ENCODE measurements around the gene TRABD2B.

DNA sequence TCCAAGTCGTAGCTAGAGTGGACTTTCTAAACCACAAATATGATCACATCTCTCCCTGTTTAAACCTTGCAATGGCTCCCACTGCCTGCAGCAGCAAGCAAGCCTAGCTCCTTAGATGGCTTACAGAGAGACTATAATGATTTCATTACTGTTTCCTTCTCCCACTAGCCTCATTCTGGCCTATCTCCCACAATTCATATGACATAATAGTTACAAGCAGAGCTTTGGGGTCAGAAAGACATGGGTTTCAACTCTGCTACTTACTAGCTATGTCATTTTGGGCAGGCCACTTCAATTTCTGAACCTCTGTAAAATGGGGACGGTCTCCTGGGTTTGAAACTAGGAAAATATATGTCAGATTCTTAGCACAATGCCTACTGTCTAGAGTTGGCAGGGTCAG, 143.3 kb downstream of the TRABD2B start:
- TF ChIP-seq CTCF (IDR thresholded peaks at IDR 0.05) (no peak), ZFX (IDR thresholded peaks at IDR 0.05; ENCODE audit: borderline replicate concordance) (no peak)
